Body of pancreas (tissue), 4 donors: ENCODE measurements around the gene RNF224.

ENCODE experiments used
- POLR2A ChIP-seq, 3 donors: fragments of 450-650 bp; IDR thresholded peaks; one replicate each; pipeline ENCODE4 v1.6.1; 2016; ENCODE audit warnings: antibody characterized with exemption in 3 of 3, mild to moderate bottlenecking in 2 of 3
- TF ChIP-seq, protein P1 (sequence below), 7 experiments: fragments of 450-650 bp in 4 of 7; fragments of 200-600 bp in 3 of 7; sonication (generic) in 3 of 7; IDR thresholded peaks; one replicate each; pipeline ENCODE4 v1.5.1; 2016 to 2019; ENCODE audit warnings: antibody characterized with exemption in 7 of 7

DNA sequence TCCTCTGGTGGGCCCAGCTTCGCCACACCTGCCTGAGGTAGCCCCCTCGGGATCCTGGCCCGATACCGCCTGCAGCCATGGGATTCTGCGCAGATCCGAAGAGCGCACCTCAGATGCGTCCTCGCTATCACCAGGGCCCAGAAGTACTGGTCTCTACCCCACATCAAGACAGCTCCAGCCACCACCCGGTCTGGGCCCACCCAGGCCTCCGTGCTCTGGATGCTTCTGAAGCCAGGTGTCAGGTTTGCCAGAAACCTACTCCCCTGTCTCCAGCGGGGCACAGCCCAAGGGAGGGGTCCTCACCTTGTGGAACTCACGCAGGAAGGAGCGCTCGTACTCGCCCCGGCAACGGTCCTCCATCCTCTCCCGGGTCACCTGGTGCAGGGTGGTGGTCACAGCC, 41.4 kb upstream of the RNF224 start:
- TF ChIP-seq, protein P1, sequence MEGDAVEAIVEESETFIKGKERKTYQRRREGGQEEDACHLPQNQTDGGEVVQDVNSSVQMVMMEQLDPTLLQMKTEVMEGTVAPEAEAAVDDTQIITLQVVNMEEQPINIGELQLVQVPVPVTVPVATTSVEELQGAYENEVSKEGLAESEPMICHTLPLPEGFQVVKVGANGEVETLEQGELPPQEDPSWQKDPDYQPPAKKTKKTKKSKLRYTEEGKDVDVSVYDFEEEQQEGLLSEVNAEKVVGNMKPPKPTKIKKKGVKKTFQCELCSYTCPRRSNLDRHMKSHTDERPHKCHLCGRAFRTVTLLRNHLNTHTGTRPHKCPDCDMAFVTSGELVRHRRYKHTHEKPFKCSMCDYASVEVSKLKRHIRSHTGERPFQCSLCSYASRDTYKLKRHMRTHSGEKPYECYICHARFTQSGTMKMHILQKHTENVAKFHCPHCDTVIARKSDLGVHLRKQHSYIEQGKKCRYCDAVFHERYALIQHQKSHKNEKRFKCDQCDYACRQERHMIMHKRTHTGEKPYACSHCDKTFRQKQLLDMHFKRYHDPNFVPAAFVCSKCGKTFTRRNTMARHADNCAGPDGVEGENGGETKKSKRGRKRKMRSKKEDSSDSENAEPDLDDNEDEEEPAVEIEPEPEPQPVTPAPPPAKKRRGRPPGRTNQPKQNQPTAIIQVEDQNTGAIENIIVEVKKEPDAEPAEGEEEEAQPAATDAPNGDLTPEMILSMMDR (IDR thresholded peaks at IDR 0.05) = no peak
- TF ChIP-seq POLR2A (IDR thresholded peaks at IDR 0.05) = no peak
